Measurements from ENCODE around the gene PNMA8B. TPM values are rescaled to one million over a fixed set of nuclear protein-coding genes. Genes with fewer than 3 reads are reported as not detected.

PNMA8B gene
- total RNA-seq, 1 experiment from 2014 or later = 1.5 TPM

GRCh38 chr19:46480415-46480814 is 15.3 kb downstream of the PNMA8B start:
- no peak overlapping the region for H2AFZ ChIP-seq (ENCODE audit: low read length)
- no peaks in the 10 kb centered on the region for H3K9me3 ChIP-seq (ENCODE audit: control insufficient read depth, low read depth, low read length)
- no CpG with 5 or more reads among the region's 12 CpGs for WGBS (ENCODE audit: extremely low coverage, insufficient read length, low lambda C conversion rate)
- H3T11ph ChIP-seq (ENCODE audit: low read length) = no peak overlapping the region
- H3K79me1 ChIP-seq (ENCODE audit: insufficient read depth, low read depth, low read length, poor library complexity, severe bottlenecking) = no peaks in the 10 kb centered on the region
- H3K18ac ChIP-seq (ENCODE audit: insufficient read length, low read depth, low read length) = no peak overlapping the region
- H3K4ac ChIP-seq (ENCODE audit: low read depth, low read length) = no peak overlapping the region
- Mint-ChIP-seq H3K4me3 (no peak overlapping the region), H3K27me3 (ENCODE audit: low read depth) (0 out of 2 replicates have a peak, but pooled peaks cover 5% of the 10 kb centered on the region), H3K4me1 (peaks cover 15 to 26% of the 10 kb centered on the region in 2 experiments), H3K27ac (no peak overlapping the region), H3K36me3 (ENCODE audit: insufficient read depth in 1 of 3, low read depth in 3 of 3) (no peaks in the 10 kb centered on the region), H3K9me3 (no peaks in the 10 kb centered on the region)
- H2BK15ac ChIP-seq (ENCODE audit: low read depth, low read length) = no peak overlapping the region
- H3K23ac ChIP-seq (ENCODE audit: insufficient read length, low read depth, low read length) = no peak overlapping the region
- H4K20me1 ChIP-seq (ENCODE audit: control insufficient read depth, insufficient read depth, insufficient read length) = no peaks in the 10 kb centered on the region
- H4K91ac ChIP-seq (ENCODE audit: insufficient read length, low read depth, low read length) = no peak overlapping the region
- no peaks in the 10 kb centered on the region for H3K79me2 ChIP-seq (ENCODE audit: insufficient read depth, low read length)
- no peak for DNase-seq
- no peaks in the 10 kb centered on the region for H3K23me2 ChIP-seq (ENCODE audit: insufficient read length, low read depth, low read length, poor library complexity, severe bottlenecking)
- H4K5ac ChIP-seq (ENCODE audit: insufficient read length, low read depth, low read length) = no peak overlapping the region
- H3K27ac ChIP-seq (ENCODE audit: insufficient read length, low read depth, low read length) = no peak overlapping the region
- no peak overlapping the region for H2BK5ac ChIP-seq (ENCODE audit: insufficient read length, low read length)
- no peaks in the 10 kb centered on the region for H3K27me3 ChIP-seq (ENCODE audit: insufficient read depth, low read length)
- no peak overlapping the region for H2BK20ac ChIP-seq (ENCODE audit: low read depth, low read length, poor library complexity, severe bottlenecking)
- no peaks in the 10 kb centered on the region for H3K4me1 ChIP-seq (ENCODE audit: insufficient read depth, low read length)
- no peak overlapping the region for H4K8ac ChIP-seq (replicated peaks; ENCODE audit: insufficient read length, low read depth, low read length)
- H3K14ac ChIP-seq (ENCODE audit: insufficient read depth, low read length) = no peak overlapping the region
- no peak overlapping the region for H2AK5ac ChIP-seq (ENCODE audit: insufficient read length, low read length)
- H3K9ac ChIP-seq (ENCODE audit: extremely low read depth, insufficient read length, low read length) = no peak overlapping the region
- H3K4me2 ChIP-seq (ENCODE audit: insufficient read depth, insufficient read length, low read length) = no peak overlapping the region
- no peak overlapping the region for H2BK120ac ChIP-seq (ENCODE audit: low read depth, low read length, poor library complexity, severe bottlenecking)
- no peak overlapping the region for H3K56ac ChIP-seq (ENCODE audit: insufficient read length, low read depth, low read length)
- no peak overlapping the region for H2BK12ac ChIP-seq (ENCODE audit: insufficient read length, low read depth, low read length)
- TF ChIP-seq CTCF (conservative IDR thresholded peaks at IDR 0.05) = no peak
